ENCODE measurements around the gene LIME1. TPM values are rescaled to one million over a fixed set of nuclear protein-coding genes. Genes with fewer than 3 reads are reported as not detected.

LIME1 gene
- total RNA-seq, 2 donors from 2014 or later = 4.9 to 14.0 TPM

GRCh38 chr20:63752411-63753101 is 16.1 kb downstream of the LIME1 start:
- WGBS, 2 donors = 91 to 98% methylated on average over 33 to 44 of the region's 50 CpGs

GRCh38 chr20:63753381-63753780 is 16.9 kb downstream of the LIME1 start:
- TF ChIP-seq POLR2A (IDR thresholded peaks at IDR 0.05) = no peak
- TF ChIP-seq CTCF (IDR thresholded peaks at IDR 0.05) = no peak
- H3K4me1 ChIP-seq = no peaks in the 10 kb centered on the region
- no peak for ATAC-seq
- H3K36me3 ChIP-seq (replicated peaks in 1 of 2; ENCODE audit: insufficient read depth in 1 of 2, low read depth in 2 of 2) = no peaks in the 10 kb centered on the region
- H3K27ac ChIP-seq = no peak overlapping the region
- no peak overlapping the region for H3K4me3 ChIP-seq
- no peaks in the 10 kb centered on the region for H3K9me3 ChIP-seq
- intact Hi-C loops (cut with DNase I) = no loop called here
- WGBS, 2 donors = 87 to 100% methylated on average over 2 to 13 of the region's 13 CpGs
- no peaks in the 10 kb centered on the region for H3K27me3 ChIP-seq
- no peak for DNase-seq

More at GRCh38 chr20:63752411-63753101, 16.1 kb downstream of the LIME1 start:
- TF ChIP-seq CTCF (IDR thresholded peaks at IDR 0.05) = no peak
- TF ChIP-seq POLR2A (IDR thresholded peaks at IDR 0.05) = no peak
- H3K4me3 ChIP-seq = no peak overlapping the region
- peaks cover 7% of the 10 kb centered on the region for H3K4me1 ChIP-seq
- no peak overlapping the region for H3K27ac ChIP-seq
- H3K27me3 ChIP-seq = no peaks in the 10 kb centered on the region
- no peaks in the 10 kb centered on the region for H3K9me3 ChIP-seq
- no peaks in the 10 kb centered on the region for H3K36me3 ChIP-seq (replicated peaks in 1 of 2; ENCODE audit: insufficient read depth in 1 of 2, low read depth in 2 of 2)
- intact Hi-C loops (cut with DNase I) = no loop called here
- DNase-seq (no peak), ATAC-seq (no peak)

GRCh38 chr20:63754008-63754407 is 17.5 kb downstream of the LIME1 start:
- H3K27ac ChIP-seq = no peak overlapping the region
- TF ChIP-seq POLR2A (IDR thresholded peaks at IDR 0.05) (no peak), CTCF (IDR thresholded peaks at IDR 0.05) (no peak)
- no peaks in the 10 kb centered on the region for H3K36me3 ChIP-seq (replicated peaks in 1 of 2; ENCODE audit: insufficient read depth in 1 of 2, low read depth in 2 of 2)
- intact Hi-C loops (cut with DNase I) = no loop called here
- no peaks in the 10 kb centered on the region for H3K9me3 ChIP-seq
- H3K27me3 ChIP-seq = no peaks in the 10 kb centered on the region
- no peak overlapping the region for H3K4me3 ChIP-seq
- ATAC-seq (no peak), DNase-seq (no peak)
- no peaks in the 10 kb centered on the region for H3K4me1 ChIP-seq
- WGBS, 2 donors = 83 to 84% methylated on average over 7 to 16 of the region's 16 CpGs

GRCh38 chr20:63755933-63756647 is 19.6 kb downstream of the LIME1 start:
- Histone ChIP-seq H3K27ac (no peak overlapping the region), H3K27me3 (no peaks in the 10 kb centered on the region), H3K4me1 (no peaks in the 10 kb centered on the region), H3K9me3 (no peaks in the 10 kb centered on the region), H3K4me3 (no peak overlapping the region), H3K36me3 (replicated peaks in 1 of 2; ENCODE audit: insufficient read depth in 1 of 2, low read depth in 2 of 2) (no peaks in the 10 kb centered on the region)
- TF ChIP-seq CTCF (IDR thresholded peaks at IDR 0.05) = no peak
- no peak for TF ChIP-seq POLR2A (IDR thresholded peaks at IDR 0.05)
- WGBS, 2 donors = 79 to 81% methylated on average over 15 to 18 of the region's 18 CpGs
- DNase-seq = no peak
- intact Hi-C loops (cut with DNase I) = no loop called here
- ATAC-seq = no peak
